Dendritic cell treated with granulocyte-macrophage colony-stimulating factor and Interleukin-4, amounts not matched to agents 40 ng/mL and 50 ng/mL, for 4 days (primary cell): ENCODE data around the gene BFSP1.

Experiments used
- H3K27ac Mint-ChIP-seq: one replicate; pipeline ENCODE4 v1.8.0; 2022; ENCODE audit warnings: mild to moderate bottlenecking, mixed read lengths
- H3K27me3 Mint-ChIP-seq: one replicate; pipeline ENCODE4 v1.8.0; 2022; ENCODE audit warnings: mild to moderate bottlenecking, mixed read lengths
- H3K36me3 Mint-ChIP-seq: one replicate; pipeline ENCODE4 v1.8.0; 2022; ENCODE audit warnings: low read depth, mixed read lengths
- H3K4me1 Mint-ChIP-seq: one replicate; pipeline ENCODE4 v1.8.0; 2022; ENCODE audit warnings: low read depth, mixed read lengths
- H3K4me3 Mint-ChIP-seq: one replicate; pipeline ENCODE4 v1.8.0; 2022; ENCODE audit warnings: mild to moderate bottlenecking, moderate library complexity, mixed read lengths
- H3K9me3 Mint-ChIP-seq: one replicate; pipeline ENCODE4 v1.8.0; 2022; ENCODE audit warnings: mixed read lengths
- intact Hi-C: fragments of 100-400 bp; cut with micrococcal nuclease; formaldehyde crosslinking; loops from one replicate; pipeline ENCODE4 v1.15.0; 2022

Gene BFSP1

GRCh38 chr20:17468073-17468840 is 62.9 kb downstream of the BFSP1 start:
- no peak overlapping the region for H3K27ac Mint-ChIP-seq
- H3K27me3 Mint-ChIP-seq = no peaks in the 10 kb centered on the region
- intact Hi-C loops = no loop called here
- no peak overlapping the region for H3K4me3 Mint-ChIP-seq
- no peaks in the 10 kb centered on the region for H3K4me1 Mint-ChIP-seq
- H3K36me3 Mint-ChIP-seq = no peaks in the 10 kb centered on the region
- no peaks in the 10 kb centered on the region for H3K9me3 Mint-ChIP-seq

GRCh38 chr20:17467120-17467655 is 64.0 kb downstream of the BFSP1 start:
- Mint-ChIP-seq H3K27me3 (no peaks in the 10 kb centered on the region), H3K9me3 (no peaks in the 10 kb centered on the region)
- intact Hi-C loops = no loop called here

GRCh38 chr20:17466641-17467040 is 64.5 kb downstream of the BFSP1 start:
- no peaks in the 10 kb centered on the region for H3K27me3 Mint-ChIP-seq
- intact Hi-C loops = no loop called here
- no peaks in the 10 kb centered on the region for H3K36me3 Mint-ChIP-seq
- H3K27ac Mint-ChIP-seq = no peak overlapping the region
- no peaks in the 10 kb centered on the region for H3K9me3 Mint-ChIP-seq
- H3K4me3 Mint-ChIP-seq = no peak overlapping the region
- H3K4me1 Mint-ChIP-seq = no peaks in the 10 kb centered on the region

More at GRCh38 chr20:17467120-17467655, 64.0 kb downstream of the BFSP1 start:
- Mint-ChIP-seq H3K36me3 (no peaks in the 10 kb centered on the region), H3K27ac (no peak overlapping the region), H3K4me1 (no peaks in the 10 kb centered on the region), H3K4me3 (no peak overlapping the region)

GRCh38 chr20:17465236-17465635 is 65.9 kb downstream of the BFSP1 start:
- H3K9me3 Mint-ChIP-seq = no peaks in the 10 kb centered on the region
- intact Hi-C loops = no loop called here
- H3K27ac Mint-ChIP-seq = no peak overlapping the region
- no peaks in the 10 kb centered on the region for H3K36me3 Mint-ChIP-seq
- no peaks in the 10 kb centered on the region for H3K27me3 Mint-ChIP-seq
- H3K4me1 Mint-ChIP-seq = no peaks in the 10 kb centered on the region
- H3K4me3 Mint-ChIP-seq = no peak overlapping the region

- Mint-ChIP-seq H3K27ac (no peak overlapping the region), H3K4me3 (no peak overlapping the region)
Measured at GRCh38 chr20:17463711-17464110, 67.5 kb downstream of the BFSP1 start.

GRCh38 chr20:17461941-17462340 is 69.2 kb downstream of the BFSP1 start:
- no peaks in the 10 kb centered on the region for H3K36me3 Mint-ChIP-seq
- intact Hi-C loops = no loop called here
- no peaks in the 10 kb centered on the region for H3K27me3 Mint-ChIP-seq
- no peak overlapping the region for H3K27ac Mint-ChIP-seq
- H3K4me3 Mint-ChIP-seq = no peak overlapping the region
- H3K9me3 Mint-ChIP-seq = no peaks in the 10 kb centered on the region
- no peaks in the 10 kb centered on the region for H3K4me1 Mint-ChIP-seq

More at GRCh38 chr20:17463711-17464110, 67.5 kb downstream of the BFSP1 start:
- Mint-ChIP-seq H3K36me3 (no peaks in the 10 kb centered on the region), H3K9me3 (no peaks in the 10 kb centered on the region), H3K4me1 (no peaks in the 10 kb centered on the region), H3K27me3 (no peaks in the 10 kb centered on the region)
- intact Hi-C loops = no loop called here

GRCh38 chr20:17460119-17460518 is 71.1 kb downstream of the BFSP1 start:
- Mint-ChIP-seq H3K36me3 (no peaks in the 10 kb centered on the region), H3K27ac (no peak overlapping the region), H3K9me3 (no peaks in the 10 kb centered on the region)

GRCh38 chr20:17457588-17458190 is 73.5 kb downstream of the BFSP1 start:
- H3K9me3 Mint-ChIP-seq = no peaks in the 10 kb centered on the region
- H3K27ac Mint-ChIP-seq = no peak overlapping the region
- intact Hi-C loops = no loop called here

More at GRCh38 chr20:17460119-17460518, 71.1 kb downstream of the BFSP1 start:
- Mint-ChIP-seq H3K4me1 (no peaks in the 10 kb centered on the region), H3K4me3 (no peak overlapping the region), H3K27me3 (no peaks in the 10 kb centered on the region)
- intact Hi-C loops = no loop called here

GRCh38 chr20:17457079-17457478 is 74.1 kb downstream of the BFSP1 start:
- H3K4me3 Mint-ChIP-seq = no peak overlapping the region
- no peaks in the 10 kb centered on the region for H3K9me3 Mint-ChIP-seq
- no peaks in the 10 kb centered on the region for H3K36me3 Mint-ChIP-seq
- H3K4me1 Mint-ChIP-seq = no peaks in the 10 kb centered on the region
- H3K27ac Mint-ChIP-seq = no peak overlapping the region
- H3K27me3 Mint-ChIP-seq = peaks cover 3% of the 10 kb centered on the region
- intact Hi-C loops = no loop called here

More at GRCh38 chr20:17457588-17458190, 73.5 kb downstream of the BFSP1 start:
- Mint-ChIP-seq H3K4me1 (no peaks in the 10 kb centered on the region), H3K4me3 (no peak overlapping the region), H3K27me3 (peaks cover 3% of the 10 kb centered on the region), H3K36me3 (no peaks in the 10 kb centered on the region)

- intact Hi-C loops = no loop called here
- no peaks in the 10 kb centered on the region for H3K9me3 Mint-ChIP-seq
- H3K27ac Mint-ChIP-seq = no peak overlapping the region
- peaks cover 3% of the 10 kb centered on the region for H3K27me3 Mint-ChIP-seq
- no peak overlapping the region for H3K4me3 Mint-ChIP-seq
- no peaks in the 10 kb centered on the region for H3K36me3 Mint-ChIP-seq
- no peaks in the 10 kb centered on the region for H3K4me1 Mint-ChIP-seq
Measured at GRCh38 chr20:17456279-17456678, 74.9 kb downstream of the BFSP1 start.

- intact Hi-C loops = no loop called here
- Mint-ChIP-seq H3K27me3 (peaks cover 3% of the 10 kb centered on the region), H3K4me1 (no peaks in the 10 kb centered on the region), H3K9me3 (no peaks in the 10 kb centered on the region), H3K27ac (no peak overlapping the region), H3K4me3 (no peak overlapping the region), H3K36me3 (no peaks in the 10 kb centered on the region)
Measured at GRCh38 chr20:17453592-17453991, 77.6 kb downstream of the BFSP1 start.

GRCh38 chr20:17452441-17452840 is 78.7 kb downstream of the BFSP1 start:
- H3K27ac Mint-ChIP-seq = no peak overlapping the region
- no peaks in the 10 kb centered on the region for H3K4me1 Mint-ChIP-seq
- intact Hi-C loops = no loop called here
- H3K9me3 Mint-ChIP-seq = no peaks in the 10 kb centered on the region
- no peaks in the 10 kb centered on the region for H3K36me3 Mint-ChIP-seq
- H3K27me3 Mint-ChIP-seq = peaks cover 3% of the 10 kb centered on the region
- H3K4me3 Mint-ChIP-seq = no peak overlapping the region

GRCh38 chr20:17449031-17449430 is 82.1 kb downstream of the BFSP1 start:
- no peaks in the 10 kb centered on the region for H3K36me3 Mint-ChIP-seq
- no peak overlapping the region for H3K27ac Mint-ChIP-seq
- peaks cover 3% of the 10 kb centered on the region for H3K27me3 Mint-ChIP-seq
- intact Hi-C loops = no loop called here
- no peaks in the 10 kb centered on the region for H3K4me1 Mint-ChIP-seq
- H3K9me3 Mint-ChIP-seq = no peaks in the 10 kb centered on the region
- no peak overlapping the region for H3K4me3 Mint-ChIP-seq

- intact Hi-C loops = no loop called here
Measured at GRCh38 chr20:17448071-17448470, 83.1 kb downstream of the BFSP1 start.

More at GRCh38 chr20:17448071-17448470, 83.1 kb downstream of the BFSP1 start:
- Mint-ChIP-seq H3K27ac (no peak overlapping the region), H3K36me3 (no peaks in the 10 kb centered on the region), H3K4me1 (no peaks in the 10 kb centered on the region), H3K4me3 (no peak overlapping the region), H3K9me3 (no peaks in the 10 kb centered on the region), H3K27me3 (no peaks in the 10 kb centered on the region)
